H1 (cell line): ENCODE measurements around the gene SLC26A11. TPM values are rescaled to one million over a fixed set of nuclear protein-coding genes. Genes with fewer than 3 reads are reported as not detected.

Experiments used
- CTCF ChIA-PET: fragments of 300-600 bp; sonication (Branson Sonifier 250); formaldehyde crosslinking; loops from one replicate; lab custom pipeline; 2021; ENCODE audit not compliant: partially characterized antibody; lab: Charles Lee
- POLR2A ChIA-PET: fragments of 300-600 bp; sonication (Branson Sonifier 250); formaldehyde crosslinking; loops from one replicate; lab custom pipeline; 2021; ENCODE audit warnings: inconsistent platforms; ENCODE audit not compliant: partially characterized antibody; lab: Charles Lee
- DNase-seq, 2 experiments: peaks; one replicate each; pipeline versions ENCODE4 v3.0.0 to v3.0.0-alpha.2; 2010 to 2022; ENCODE audit warnings: low spot score in 2 of 2, low read depth in 1 of 2, mixed read lengths in 1 of 2
- FAIRE-seq: peaks from 2 replicates; lab custom pipeline; 2011; peaks lifted over from hg19 to GRCh38; lab: Jason Lieb, UNC
- H2AFZ ChIP-seq: 2 replicates; pipeline ENCODE4 v1.8.1; 2012; ENCODE audit warnings: low read length, inconsistent platforms
- H2AK5ac ChIP-seq: 2 replicates; pipeline ENCODE4 v1.6.1; 2013; ENCODE audit warnings: low read depth, low read length
- H2BK120ac ChIP-seq: replicated peaks from 2 replicates; pipeline ENCODE3; 2013; ENCODE audit warnings: low read depth, low read length, inconsistent platforms
- H2BK12ac ChIP-seq: 2 replicates; pipeline ENCODE4 v1.6.1; 2013; ENCODE audit warnings: low read depth, low read length
- H2BK15ac ChIP-seq: 2 replicates; pipeline ENCODE4 v1.6.1; 2013; ENCODE audit warnings: low read length
- H2BK20ac ChIP-seq: 2 replicates; pipeline ENCODE4 v1.6.1; 2013; ENCODE audit warnings: low read length
- H2BK5ac ChIP-seq: 2 replicates; pipeline ENCODE4 v1.6.1; 2013; ENCODE audit warnings: low read depth, low read length
- H3K14ac ChIP-seq: 2 replicates; pipeline ENCODE4 v1.6.1; 2013; ENCODE audit warnings: inconsistent platforms; ENCODE audit not compliant: insufficient read length
- H3K18ac ChIP-seq: 2 replicates; pipeline ENCODE4 v1.6.1; 2013; ENCODE audit warnings: low read length; ENCODE audit errors: extremely low read depth
- H3K23ac ChIP-seq: 2 replicates; pipeline ENCODE4 v1.6.1; 2013; ENCODE audit warnings: inconsistent platforms; ENCODE audit not compliant: insufficient read length
- H3K23me2 ChIP-seq: 2 replicates; pipeline ENCODE4 v1.6.1; 2013; ENCODE audit warnings: low read depth, low read length
- H3K27ac ChIP-seq: 2 replicates; pipeline ENCODE4 v1.6.1; 2011; ENCODE audit warnings: low read depth, low read length, inconsistent platforms
- H3K27me3 ChIP-seq, 4 experiments: replicated peaks in 1 of 4; 1 replicate in 1 of 4; 2 replicates in 3 of 4; pipeline versions ENCODE4 v1.6.1 to v1.8.1; 2011 to 2013; ENCODE audit warnings: low read length in 3 of 4, mild to moderate bottlenecking in 3 of 4, inconsistent platforms in 2 of 4, mixed read lengths in 2 of 4, moderate library complexity in 1 of 4; ENCODE audit not compliant: control insufficient read depth in 3 of 4, insufficient read depth in 3 of 4; ENCODE audit errors: extremely low read depth in 1 of 4
- H3K36me3 ChIP-seq, 4 experiments: 2 replicates each; pipeline versions ENCODE4 v1.6.1 to v1.8.1; 2011 to 2013; ENCODE audit warnings: mild to moderate bottlenecking in 4 of 4, low read length in 3 of 4, moderate library complexity in 2 of 4, control low read depth in 1 of 4, inconsistent platforms in 1 of 4; ENCODE audit not compliant: insufficient read depth in 4 of 4, control insufficient read depth in 2 of 4
- H3K4ac ChIP-seq: replicated peaks from 2 replicates; pipeline ENCODE3; 2013; ENCODE audit warnings: low read length, low read depth, mixed read lengths, inconsistent platforms; ENCODE audit not compliant: insufficient read length
- H3K4me1 ChIP-seq, 4 experiments: replicated peaks in 1 of 4; 1 replicate in 1 of 4; 2 replicates in 3 of 4; pipeline versions ENCODE4 v1.6.1 to v1.8.1; 2011 to 2013; ENCODE audit warnings: low read length in 3 of 4, inconsistent platforms in 2 of 4, mixed read lengths in 1 of 4; ENCODE audit not compliant: insufficient read depth in 4 of 4, control insufficient read depth in 3 of 4
- H3K4me2 ChIP-seq, 2 experiments: 2 replicates each; pipeline versions ENCODE4 v1.6.1 to v1.8.1; 2011 to 2013; ENCODE audit warnings: low read depth in 2 of 2, low read length in 2 of 2, control low read depth in 1 of 2, inconsistent platforms in 1 of 2, mild to moderate bottlenecking in 1 of 2; ENCODE audit not compliant: insufficient read depth in 1 of 2
- H3K4me3 ChIP-seq, 4 experiments: fragments of 200-600, 300-600 bp in 1 of 4; sonication (generic), shearing (Covaris generic), sonication (Bioruptor Twin) in 1 of 4; 2 replicates each; pipeline versions ENCODE4 v1.5.1 to v1.8.1; 2011 to 2016; ENCODE audit warnings: low read length in 4 of 4, low read depth in 3 of 4, control low read depth in 2 of 4, inconsistent platforms in 2 of 4, mild to moderate bottlenecking in 2 of 4, mixed read lengths in 1 of 4, moderate library complexity in 1 of 4; ENCODE audit not compliant: insufficient read depth in 2 of 4; ENCODE audit errors: extremely low read depth in 1 of 4
- H3K56ac ChIP-seq: replicated peaks from 2 replicates; pipeline ENCODE3; 2013; ENCODE audit warnings: low read depth, mild to moderate bottlenecking, mixed read lengths, low read length, inconsistent platforms; ENCODE audit not compliant: insufficient read length
- H3K79me1 ChIP-seq: 2 replicates; pipeline ENCODE4 v1.6.1; 2013; ENCODE audit warnings: low read depth, low read length, control low read depth
- H3K79me2 ChIP-seq, 2 experiments: 2 replicates each; pipeline versions ENCODE4 v1.6.1 to v1.8.1; 2012 to 2013; ENCODE audit warnings: low read length in 2 of 2, mild to moderate bottlenecking in 2 of 2, inconsistent platforms in 1 of 2; ENCODE audit not compliant: insufficient read depth in 2 of 2, control insufficient read depth in 1 of 2
- H3K9ac ChIP-seq, 4 experiments: replicated peaks in 1 of 4; 1 replicate in 1 of 4; 2 replicates in 3 of 4; pipeline versions ENCODE4 v1.6.1 to v1.8.1; 2011 to 2013; ENCODE audit warnings: low read depth in 3 of 4, low read length in 3 of 4, control low read depth in 2 of 4, mild to moderate bottlenecking in 2 of 4, moderate library complexity in 2 of 4, inconsistent platforms in 1 of 4; ENCODE audit errors: extremely low read depth in 1 of 4
- H3K9me3 ChIP-seq, 2 experiments: 2 replicates each; pipeline versions ENCODE4 v1.6.1 to v1.8.1; 2012 to 2013; ENCODE audit warnings: mild to moderate bottlenecking in 2 of 2, moderate library complexity in 2 of 2, control low read depth in 1 of 2, inconsistent platforms in 1 of 2, low read depth in 1 of 2, low read length in 1 of 2, mixed read lengths in 1 of 2; ENCODE audit not compliant: insufficient read depth in 2 of 2
- H4K20me1 ChIP-seq, 2 experiments: replicated peaks in 1 of 2; 2 replicates each; pipeline versions ENCODE3 to v1.8.1; 2011 to 2013; ENCODE audit warnings: inconsistent platforms in 2 of 2, low read length in 2 of 2, mild to moderate bottlenecking in 1 of 2; ENCODE audit not compliant: insufficient read depth in 2 of 2, control insufficient read depth in 1 of 2
- H4K5ac ChIP-seq: 2 replicates; pipeline ENCODE4 v1.6.1; 2013; ENCODE audit warnings: low read length, low read depth, mixed read lengths, inconsistent platforms; ENCODE audit not compliant: insufficient read length
- H4K8ac ChIP-seq: 2 replicates; pipeline ENCODE4 v1.8.0; 2013; ENCODE audit warnings: mild to moderate bottlenecking, moderate library complexity, low read length, inconsistent platforms; ENCODE audit not compliant: insufficient read depth; ENCODE audit errors: extremely low read depth
- H4K91ac ChIP-seq: replicated peaks from 2 replicates; pipeline ENCODE3; 2013; ENCODE audit warnings: low read length, mixed read lengths, inconsistent platforms; ENCODE audit not compliant: insufficient read length
- ASH2L ChIP-seq: fragments of 200-600, 300-600 bp; sonication (generic); IDR thresholded peaks from one replicate; pipeline ENCODE4 v1.7.1; 2017; ENCODE audit warnings: low read length
- E2F6 ChIP-seq: IDR thresholded peaks from 2 replicates; pipeline ENCODE4 v1.6.1; 2012; ENCODE audit warnings: inconsistent platforms
- EGR1 ChIP-seq: IDR thresholded peaks from 2 replicates; pipeline ENCODE4 v1.6.1; 2011; ENCODE audit warnings: low read depth, low read length, borderline replicate concordance
- EP300 ChIP-seq, 2 experiments: IDR thresholded peaks; 1 replicate in 1 of 2; 2 replicates in 1 of 2; pipeline ENCODE4 v1.6.1; 2011 to 2012; ENCODE audit warnings: low read depth in 2 of 2, low read length in 2 of 2, mild to moderate bottlenecking in 2 of 2, borderline replicate concordance in 1 of 2, inconsistent platforms in 1 of 2, moderate library complexity in 1 of 2
- GABPA ChIP-seq: IDR thresholded peaks from 2 replicates; pipeline ENCODE4 v1.6.1; 2011; ENCODE audit warnings: mild to moderate bottlenecking, low read length, moderate library complexity, borderline replicate concordance; ENCODE audit not compliant: insufficient read depth
- KDM5A ChIP-seq: fragments of 200-600 bp; IDR thresholded peaks from 2 replicates; pipeline ENCODE4 v1.7.1; 2012; ENCODE audit warnings: mild to moderate bottlenecking, low read length, inconsistent platforms, mixed read lengths
- MAFK ChIP-seq: IDR thresholded peaks from 2 replicates; pipeline ENCODE4 v1.6.1; 2012; ENCODE audit warnings: low read depth, mild to moderate bottlenecking, improper control_type of control experiment, low read length
- SAP30 ChIP-seq: fragments of 300-600 bp; sonication (generic); IDR thresholded peaks from 2 replicates; pipeline ENCODE4 v1.7.1; 2012; ENCODE audit warnings: low read length, moderate library complexity, mild to moderate bottlenecking, inconsistent platforms; ENCODE audit not compliant: insufficient read depth, insufficient replicate concordance
- SIRT6 ChIP-seq: IDR thresholded peaks from one replicate; pipeline ENCODE4 v1.7.1; 2012; ENCODE audit warnings: low read length, inconsistent platforms
- WGBS, 2 experiments: shearing (Covaris generic) in 1 of 2; methylation state at CpG; one replicate each; pipeline versions ENCODE4 v1.1.6 to v1.1.7; 2013 to 2015; ENCODE audit warnings: low lambda C conversion rate in 2 of 2, mixed read lengths in 2 of 2, inconsistent platforms in 1 of 2, low coverage in 1 of 2, missing lambda C conversion rate in 1 of 2; ENCODE audit not compliant: insufficient replicate concordance in 2 of 2, insufficient coverage in 1 of 2, insufficient read length in 1 of 2; ENCODE audit errors: extremely low coverage in 1 of 2, missing lambda C conversion rate in 1 of 2; 5-methylcytosine and 5-hydroxymethylcytosine counted together
- polyA plus RNA-seq, 7 experiments: library from polyadenylated mRNA; depleted of rRNA in 3 of 7; stranded (reverse) in 5 of 7; unstranded in 2 of 7; fragments of >200 nt in 5 of 7; fragments of 200-250 nt in 2 of 7; gene quantifications; 1 replicate in 5 of 7; 2 replicates in 1 of 7; 4 replicates in 1 of 7; pipeline versions ENCODE4 v1.2.1 to v1.2.3, GENCODE V29; 2011 to 2013; ENCODE audit warnings: missing spikeins in 2 of 7, mixed read lengths in 2 of 7
- total RNA-seq: library from RNA; stranded (reverse); fragmentation: NEBNext Ultra II Directional; extraction: Animal tissue kit (Norgen Biotek cat#: 25700); gene quantifications from 2 replicates; pipeline ENCODE4 v1.2.1, GENCODE V29; 2021
- TF ChIP-seq, protein P1 (sequence below): IDR thresholded peaks from 2 replicates; pipeline ENCODE4 v1.6.1; 2012; ENCODE audit warnings: inconsistent platforms

SLC26A11 gene
- total and polyA plus RNA-seq, 2 of the 8 experiments (the other 6 are each of a cell fraction or from before 2014, with no cell fraction given): 15.5 to 25.9 TPM

- Histone ChIP-seq H3K27me3 (no peaks in the 10 kb centered on the region), H3K4me1 (peaks cover 12 to 28% (median 21%) of the 10 kb centered on the region in 4 experiments), H3K23me2 (peaks cover 4% of the 10 kb centered on the region; the same call in 1 of the 2 replicates), H3K18ac (no peak overlapping the region), H3K79me2 (peaks cover 0 to 10% of the 10 kb centered on the region in 2 experiments; a peak in 2 of 4 replicates), H2BK120ac (no peak overlapping the region), H3K4me3 (no peak overlapping the region), H3K23ac (no peak overlapping the region), H3K56ac (no peak overlapping the region), H4K5ac (no peak overlapping the region), H4K8ac (no peak overlapping the region), H3K9me3 (no peaks in the 10 kb centered on the region), H2BK20ac (no peak overlapping the region), H3K79me1 (0 out of 2 replicates have a peak, but pooled peaks cover 3% of the 10 kb centered on the region), H3K9ac (no peak overlapping the region), H3K14ac (no peak overlapping the region), H2BK5ac (no peak overlapping the region), H2BK12ac (no peak overlapping the region), H4K91ac (no peak overlapping the region), H4K20me1 (peaks cover 0 to 4% of the 10 kb centered on the region in 2 experiments), H2BK15ac (no peak overlapping the region), H3K4me2 (no peak overlapping the region), H2AFZ (no peak overlapping the region), H3K36me3 (peaks cover 0 to 9% (median 3%) of the 10 kb centered on the region in 4 experiments; a peak in 4 of 8 replicates), H2AK5ac (no peak overlapping the region), H3K27ac (no peak overlapping the region), H3K4ac (no peak overlapping the region)
- POLR2A ChIA-PET: interaction anchor here (1.2 to 4.9 kb wide), 4 partner anchors 7 to 55 kb away, joined by 3 to 63 read pairs (median 6); no protein-coding TSS in a partner anchor
- no peak for DNase-seq
- WGBS, 2 experiments: 95% methylated on average over 17 of the region's 17 CpGs; no CpG with 5 or more reads in 1 of the 2 experiments
- CTCF ChIA-PET: interaction anchor here (1.4 to 1.7 kb wide), 3 partner anchors 19 to 96 kb away, joined by 3 to 7 read pairs (median 5); no protein-coding TSS in a partner anchor
- FAIRE-seq: no peak
- TF ChIP-seq ASH2L (no peak), EGR1 (no peak), GABPA (no peak), MAFK (no peak), E2F6 (no peak), KDM5A (no peak), SAP30 (no peak), SIRT6 (no peak), EP300 (IDR thresholded peaks at IDR 0.05; ENCODE audit: borderline replicate concordance in 1 of 2, low read depth in 2 of 2, low read length in 2 of 2) (no peak)
- TF ChIP-seq, protein P1, sequence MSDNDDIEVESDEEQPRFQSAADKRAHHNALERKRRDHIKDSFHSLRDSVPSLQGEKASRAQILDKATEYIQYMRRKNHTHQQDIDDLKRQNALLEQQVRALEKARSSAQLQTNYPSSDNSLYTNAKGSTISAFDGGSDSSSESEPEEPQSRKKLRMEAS: no peak
These were observed 45.2 kb downstream of the SLC26A11 start for GRCh38 chr17:80265205-80266068.
